HG03575 (cell line): Measurements from ENCODE around the gene SLC25A26.
"Not testable (repeated sequence)": the region's sequence is repeated elsewhere in the genome, so short reads cannot be mapped to it uniquely, and the experiment has no call there.

Experiments
- ATAC-seq: cut with Tn5 transposase; IDR thresholded peaks from one replicate; pipeline ENCODE4 v1.9.1; 2021; ENCODE audit not compliant: unreplicated experiment, insufficient number of reproducible peaks, low FRiP score; ENCODE audit errors: extremely low read depth

The SLC25A26 gene

GRCh38 chr3:66265649-66266048 is 44.8 kb downstream of the SLC25A26 start:
- ATAC-seq = no peak

GRCh38 chr3:66266551-66266950 is 45.8 kb downstream of the SLC25A26 start:
- ATAC-seq = no peak

GRCh38 chr3:66267031-66267430 is 46.2 kb downstream of the SLC25A26 start:
- no peak for ATAC-seq

GRCh38 chr3:66267906-66268305 is 47.1 kb downstream of the SLC25A26 start:
- ATAC-seq = no peak

GRCh38 chr3:66268864-66269263 is 48.1 kb downstream of the SLC25A26 start:
- ATAC-seq = no peak

GRCh38 chr3:66269411-66269810 is 48.6 kb downstream of the SLC25A26 start:
- no peak for ATAC-seq

GRCh38 chr3:66270288-66270687 is 49.5 kb downstream of the SLC25A26 start:
- no peak for ATAC-seq

GRCh38 chr3:66270701-66271100 is 49.9 kb downstream of the SLC25A26 start:
- ATAC-seq = no peak

GRCh38 chr3:66271231-66271630 is 50.4 kb downstream of the SLC25A26 start:
- no peak for ATAC-seq

GRCh38 chr3:66272016-66272415 is 51.2 kb downstream of the SLC25A26 start:
- ATAC-seq = no peak

- ATAC-seq = not testable (repeated sequence)
Measured at GRCh38 chr3:66274837-66275236, 54.0 kb downstream of the SLC25A26 start.

GRCh38 chr3:66276705-66277274 is 56.0 kb downstream of the SLC25A26 start:
- ATAC-seq = no peak

- ATAC-seq = no peak
Measured at GRCh38 chr3:66279168-66279567, 58.4 kb downstream of the SLC25A26 start.

- ATAC-seq = no peak
Measured at GRCh38 chr3:66280304-66280703, 59.5 kb downstream of the SLC25A26 start.

GRCh38 chr3:66291922-66292321 is 71.1 kb downstream of the SLC25A26 start:
- not testable (repeated sequence) for ATAC-seq

- ATAC-seq = no peak
Measured at GRCh38 chr3:66297260-66297873, 76.6 kb downstream of the SLC25A26 start.

GRCh38 chr3:66297900-66298299 is 77.1 kb downstream of the SLC25A26 start:
- no peak for ATAC-seq

GRCh38 chr3:66298591-66298990 is 77.8 kb downstream of the SLC25A26 start:
- ATAC-seq = no peak

GRCh38 chr3:66299085-66299484 is 78.3 kb downstream of the SLC25A26 start:
- not testable (repeated sequence) for ATAC-seq

- ATAC-seq = no peak
Measured at GRCh38 chr3:66299891-66300290, 79.1 kb downstream of the SLC25A26 start.

GRCh38 chr3:66302288-66302687 is 81.5 kb downstream of the SLC25A26 start:
- ATAC-seq = no peak
